ENCODE measurements around the gene MAD1L1.
"Not testable (repeated sequence)": the region's sequence is repeated elsewhere in the genome, so short reads cannot be mapped to it uniquely, and the experiment has no call there.

MAD1L1 gene

DNA sequence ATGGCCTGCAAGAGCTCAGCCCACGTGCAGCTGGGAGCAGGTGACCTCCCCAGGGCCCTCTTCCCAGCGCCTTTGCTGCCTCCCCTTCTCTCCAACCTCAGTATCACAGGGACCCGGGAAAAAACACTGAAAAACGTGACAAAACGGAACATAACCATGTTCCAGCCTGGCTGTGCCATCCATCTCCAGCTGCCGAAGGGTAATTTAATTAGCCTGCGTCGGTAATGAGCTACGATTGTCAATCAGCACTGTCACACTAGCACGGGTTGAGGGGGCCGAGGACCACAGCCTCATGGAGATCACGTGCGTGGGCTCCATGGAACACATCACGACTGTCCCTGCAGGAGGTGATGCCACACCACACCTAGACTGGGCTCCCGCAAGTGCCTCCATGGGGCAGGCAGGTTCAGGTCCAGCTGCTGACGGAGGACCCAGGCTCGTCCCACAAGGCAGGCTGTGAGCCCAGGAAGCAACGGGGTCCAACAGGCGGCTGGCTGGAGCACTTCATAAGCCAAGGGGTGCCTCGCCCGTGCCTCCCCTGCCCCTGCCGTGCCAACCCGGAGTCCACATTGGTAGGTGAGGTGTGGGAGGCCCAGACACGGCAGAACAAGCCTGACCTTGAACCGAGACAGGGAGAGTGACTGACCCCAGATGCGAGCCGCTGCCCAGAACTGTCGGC lies 363.2 kb downstream of the MAD1L1 start:
- no peak for DNase-seq (ENCODE audit: low read depth in 1 of 2, low spot score in 1 of 2)

DNA sequence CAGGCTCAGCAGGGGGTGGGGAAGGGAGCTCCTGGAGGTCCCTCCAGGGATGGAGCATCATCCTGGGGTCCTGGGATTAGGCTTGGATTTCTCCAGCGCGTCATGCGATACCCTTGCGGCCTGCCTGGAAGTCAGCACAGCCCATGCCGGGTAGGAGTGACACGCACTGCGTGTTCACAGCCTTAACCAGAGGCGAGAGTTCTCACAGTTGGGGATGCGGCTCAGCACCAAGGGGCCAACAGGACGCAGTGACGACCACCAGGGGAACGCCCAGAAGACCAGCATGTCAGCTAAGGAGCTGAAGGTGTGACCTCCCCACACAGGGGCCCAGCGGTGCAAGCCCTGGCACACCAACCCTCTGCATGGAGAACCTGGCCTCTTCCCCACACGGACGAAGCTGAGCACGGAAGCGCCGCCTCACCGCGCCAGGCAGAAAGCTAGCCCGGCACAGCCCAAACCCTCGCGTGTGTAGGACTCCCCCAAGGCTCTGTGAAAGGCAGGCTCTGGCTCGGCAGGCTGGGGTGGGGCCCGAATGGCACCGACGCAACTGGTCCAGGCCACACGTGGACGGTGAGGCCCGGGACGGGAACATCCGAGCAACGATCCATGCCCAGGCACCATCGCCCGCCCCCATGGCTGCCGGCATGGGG lies 364.1 kb downstream of the MAD1L1 start:
- no peak for DNase-seq (ENCODE audit: low read depth in 1 of 2, low spot score in 1 of 2)

DNA sequence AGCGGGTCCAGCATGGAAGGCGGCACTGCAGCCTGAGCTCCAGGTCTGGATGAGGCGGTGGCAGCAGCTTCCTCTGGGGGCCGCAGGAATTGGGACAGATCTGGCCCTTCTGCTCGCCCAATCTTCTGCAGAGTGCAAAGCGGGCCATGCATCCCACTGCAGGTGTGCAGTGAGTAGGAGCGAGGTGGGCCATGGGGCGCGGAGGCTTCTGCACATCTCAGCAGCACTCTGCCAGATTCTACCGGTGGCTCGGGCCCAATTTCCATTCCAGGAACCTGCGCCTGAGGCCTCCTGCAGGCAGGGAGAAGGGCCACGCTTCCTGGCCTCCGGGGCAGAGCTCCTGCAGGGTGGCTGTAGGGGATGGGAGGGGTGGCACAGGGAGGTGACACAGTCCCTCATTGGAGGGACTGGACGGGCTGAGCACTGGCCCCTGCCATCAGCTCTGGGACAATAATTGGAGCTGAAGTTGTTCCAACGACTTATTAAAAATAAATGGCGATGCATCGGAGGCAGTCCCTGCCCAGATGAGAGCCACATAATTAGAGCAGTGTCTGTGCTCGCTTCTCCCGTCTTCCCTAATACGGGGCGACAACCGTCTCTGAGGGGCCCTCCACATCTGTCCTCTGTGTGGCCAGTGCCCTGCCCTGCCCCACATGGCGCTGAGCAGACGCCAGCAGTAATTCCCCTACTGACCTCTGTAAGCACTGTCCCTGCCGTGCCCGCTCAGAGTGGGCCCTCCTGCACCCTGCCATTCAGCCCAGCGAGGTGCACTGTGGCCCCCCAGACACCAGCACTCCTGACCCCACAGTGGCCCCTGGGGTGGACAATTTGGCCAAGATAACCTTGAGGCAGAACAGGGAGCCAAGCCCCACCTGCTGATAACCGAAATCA lies 365.1 kb downstream of the MAD1L1 start:
- no peak for DNase-seq (ENCODE audit: low read depth in 1 of 2, low spot score in 1 of 2)

DNA sequence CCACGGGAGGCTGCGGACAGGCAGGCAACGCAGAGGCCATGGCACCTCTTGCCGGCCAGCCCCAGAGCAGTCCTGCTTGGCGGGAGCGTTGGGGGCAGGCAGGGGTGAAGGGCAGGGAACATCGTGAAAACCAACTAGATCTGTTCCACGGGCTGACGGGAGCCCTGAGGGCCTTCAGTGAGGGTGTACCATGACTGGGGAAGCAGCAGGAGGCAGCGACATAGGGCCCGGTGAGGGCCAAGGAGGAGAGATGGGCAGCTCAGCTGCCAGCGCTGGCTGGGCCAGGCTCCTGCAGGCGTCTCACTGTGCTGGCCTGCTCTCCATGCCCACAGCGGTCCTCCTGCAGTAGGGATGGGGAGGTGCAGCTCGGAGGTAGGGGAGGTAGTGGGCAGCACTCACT lies 366.1 kb downstream of the MAD1L1 start:
- no peak for DNase-seq (ENCODE audit: low read depth in 1 of 2, low spot score in 1 of 2)

DNA sequence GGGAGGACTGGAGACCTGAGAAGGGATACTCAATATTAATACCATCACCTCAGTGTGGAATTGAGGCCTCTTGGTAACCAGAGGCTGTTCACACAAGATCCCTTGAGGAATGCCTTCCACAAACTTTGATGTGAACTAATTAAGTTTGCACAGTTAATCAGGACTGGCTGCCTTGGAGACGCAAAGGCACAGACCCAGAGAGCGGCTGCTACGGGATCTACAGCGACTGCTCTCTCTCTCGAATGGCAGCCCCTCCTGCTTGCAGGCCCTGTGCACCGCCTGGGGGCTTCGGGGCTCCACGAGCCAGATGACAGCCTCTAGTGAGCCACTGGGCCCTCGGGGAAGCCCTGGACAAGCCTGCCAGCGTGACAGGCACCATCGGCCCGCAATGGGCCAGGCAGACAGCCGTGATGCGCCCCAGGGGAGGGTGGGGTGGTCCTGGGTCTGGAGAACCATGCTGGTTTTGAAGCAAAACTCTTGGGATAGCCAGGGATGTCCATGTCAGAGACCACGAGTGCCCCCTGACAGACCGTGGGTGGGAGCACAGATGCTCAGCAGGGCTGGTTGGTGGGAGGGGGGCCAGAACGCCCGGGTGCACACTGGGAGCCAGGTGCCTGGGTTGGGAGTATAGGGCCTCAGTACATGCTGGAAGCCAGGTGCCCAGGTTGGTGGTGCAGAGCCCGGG lies 367.0 kb downstream of the MAD1L1 start:
- DNase-seq (ENCODE audit: low read depth in 1 of 2, low spot score in 1 of 2), result no peak

DNA sequence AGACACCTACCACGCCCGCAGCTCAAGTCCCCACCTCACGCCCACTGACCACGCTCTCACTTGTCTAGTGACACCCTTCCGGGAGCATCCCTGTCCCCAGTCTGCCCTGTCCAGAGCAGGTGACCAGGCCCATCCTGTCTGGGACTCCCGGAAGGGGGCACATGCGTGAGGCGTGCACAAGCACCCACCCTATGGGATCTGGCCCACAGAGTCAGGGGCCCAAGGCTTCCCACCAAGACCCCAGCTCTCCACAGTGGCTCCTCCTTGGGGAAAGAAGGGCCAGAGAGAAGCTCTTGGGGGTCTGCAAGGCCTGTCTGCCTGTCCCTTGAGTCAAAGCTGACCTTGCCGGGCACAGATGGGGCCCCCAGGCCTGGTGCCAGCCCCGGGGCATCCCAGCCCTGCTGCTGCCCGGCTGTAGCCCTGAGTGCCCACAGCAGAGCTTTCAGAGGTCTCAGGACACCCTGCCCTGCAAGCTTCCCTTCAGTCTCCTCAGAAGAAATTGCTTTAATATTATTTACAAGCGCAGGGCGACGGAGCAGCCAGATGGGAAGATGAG lies 367.7 kb downstream of the MAD1L1 start:
- DNase-seq (ENCODE audit: low read depth in 1 of 2, low spot score in 1 of 2), result no peak

DNA sequence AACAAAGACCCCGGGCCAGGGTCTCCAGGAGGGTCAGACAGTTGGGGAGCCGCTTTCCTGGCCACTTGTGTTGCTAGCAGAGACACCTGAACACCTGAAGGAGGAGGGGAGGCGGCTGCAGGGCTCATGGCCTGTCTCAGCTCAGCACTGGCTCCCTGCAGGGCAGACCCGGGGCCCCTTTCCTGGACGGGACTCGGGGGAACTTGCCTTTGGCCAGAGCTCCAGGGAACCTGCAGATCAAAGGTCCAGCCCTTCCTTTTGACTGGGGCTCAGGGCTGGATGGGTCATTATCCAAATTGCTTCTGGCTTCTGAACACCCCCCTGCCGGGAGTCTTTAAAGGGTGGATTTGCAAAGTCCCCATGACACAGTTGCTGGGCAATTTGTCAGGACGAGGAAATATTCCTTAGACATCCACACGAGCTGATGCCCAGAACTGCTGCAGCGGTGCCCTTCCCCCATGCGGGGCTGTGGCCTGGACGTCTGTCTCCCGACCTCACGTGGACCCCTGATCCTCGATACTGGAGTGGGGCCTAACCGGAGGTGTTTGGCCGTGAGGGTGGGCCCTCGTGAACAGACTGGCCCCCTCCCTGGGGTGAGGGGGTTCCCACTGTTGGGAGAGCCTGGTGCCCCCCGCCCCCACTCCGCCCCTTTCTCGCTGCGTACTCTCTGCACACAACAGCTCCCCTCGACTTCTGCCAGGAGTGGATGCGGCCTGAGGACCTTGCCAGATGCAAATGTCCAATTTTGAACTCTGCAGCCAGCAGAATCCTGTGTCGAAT lies 368.4 kb downstream of the MAD1L1 start:
- no peak for DNase-seq (ENCODE audit: low read depth in 1 of 2, low spot score in 1 of 2)

DNA sequence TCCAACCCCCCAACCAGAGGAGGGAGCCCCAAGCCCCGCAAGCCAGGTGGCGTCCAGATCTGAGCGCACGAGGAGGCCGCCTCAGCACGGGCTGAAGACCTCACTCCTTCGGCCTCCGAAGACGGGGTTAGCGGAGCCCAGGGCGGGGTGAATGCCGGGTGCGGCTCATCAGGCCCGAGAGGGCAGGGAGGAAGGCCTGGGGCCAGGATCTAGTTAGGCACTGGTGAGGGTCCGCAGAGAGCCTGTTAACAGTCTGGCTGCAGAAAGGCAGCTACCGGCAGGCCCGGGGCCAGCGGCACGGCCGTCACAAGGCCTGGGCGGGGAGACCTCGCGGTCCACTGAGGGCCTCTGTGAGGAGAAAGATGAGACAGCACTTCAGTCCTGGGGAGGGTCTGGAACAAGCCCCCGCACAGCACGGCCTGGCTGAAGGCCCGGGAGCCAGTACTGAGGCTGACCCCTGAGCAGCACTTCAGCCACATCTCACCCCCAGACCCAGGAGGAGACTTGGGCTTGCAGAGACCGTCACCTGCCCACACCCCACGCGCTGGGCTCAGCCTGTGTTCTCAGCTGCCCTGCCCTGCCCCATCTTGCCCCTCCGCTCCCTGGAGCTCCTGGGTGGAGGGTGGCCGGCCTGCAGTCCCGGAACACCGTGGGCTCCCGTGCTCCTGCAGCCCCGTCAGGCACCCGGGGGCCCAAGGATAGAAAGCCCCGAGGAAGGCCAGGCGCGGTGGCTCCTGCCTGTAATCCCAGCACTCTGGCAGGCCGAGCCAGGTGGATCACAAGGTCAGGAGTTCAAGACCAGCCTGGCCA lies 369.4 kb downstream of the MAD1L1 start:
- no peak for DNase-seq (ENCODE audit: low read depth in 1 of 2, low spot score in 1 of 2)

DNA sequence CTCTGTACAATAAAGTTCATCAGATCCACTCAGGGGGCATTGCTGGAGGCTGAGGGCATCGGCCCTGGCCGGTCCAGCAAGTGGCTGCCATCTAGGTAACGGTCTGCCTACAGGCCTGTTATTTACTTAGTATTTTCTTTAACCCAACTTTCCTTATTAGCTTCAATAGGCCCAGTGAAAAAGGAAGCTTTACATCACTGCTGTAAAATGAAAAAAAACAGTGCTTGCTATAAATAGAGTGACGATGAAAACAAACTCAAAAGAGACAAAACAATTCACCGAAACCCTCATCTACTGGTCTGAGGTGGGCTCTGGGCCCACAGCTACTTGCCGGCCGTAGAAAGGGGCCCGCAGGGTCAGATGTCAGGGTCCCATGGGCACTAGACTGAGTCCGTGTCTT lies 370.2 kb downstream of the MAD1L1 start:
- DNase-seq (ENCODE audit: low read depth in 1 of 2, low spot score in 1 of 2), result no peak

DNA sequence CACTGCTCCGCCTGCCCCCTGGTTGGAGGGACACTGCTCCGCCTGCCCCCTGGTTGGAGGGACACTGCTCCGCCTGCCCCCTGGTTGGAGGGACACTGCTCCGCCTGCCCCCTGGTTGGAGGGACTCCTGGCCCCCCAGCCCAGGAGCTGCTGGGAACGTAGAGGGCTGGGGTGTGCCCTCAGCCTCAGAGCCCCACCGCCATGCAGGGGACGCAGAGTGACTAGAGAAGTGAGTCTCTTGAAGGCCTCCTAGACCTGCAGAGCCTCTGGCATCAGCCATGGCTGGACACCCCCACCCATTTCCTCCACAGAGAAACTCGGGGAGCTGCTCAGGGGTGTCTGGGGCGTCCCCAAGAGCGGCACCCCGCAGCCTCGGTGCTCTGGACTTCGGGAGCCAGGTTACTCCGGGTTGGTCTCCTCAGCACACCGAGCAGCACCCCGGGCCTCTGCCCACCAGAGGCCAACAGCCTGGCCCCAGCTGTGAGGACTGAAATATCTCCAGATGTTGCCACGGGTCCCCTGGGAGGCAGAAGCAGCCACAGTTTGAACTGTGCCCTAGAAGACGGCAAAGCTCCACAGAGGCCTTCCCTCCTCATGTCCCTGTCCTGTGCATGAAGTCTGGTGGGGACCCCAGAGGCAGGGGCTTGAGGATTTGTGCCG lies 370.8 kb downstream of the MAD1L1 start:
- DNase-seq (ENCODE audit: low read depth in 1 of 2, low spot score in 1 of 2), result no peak

DNA sequence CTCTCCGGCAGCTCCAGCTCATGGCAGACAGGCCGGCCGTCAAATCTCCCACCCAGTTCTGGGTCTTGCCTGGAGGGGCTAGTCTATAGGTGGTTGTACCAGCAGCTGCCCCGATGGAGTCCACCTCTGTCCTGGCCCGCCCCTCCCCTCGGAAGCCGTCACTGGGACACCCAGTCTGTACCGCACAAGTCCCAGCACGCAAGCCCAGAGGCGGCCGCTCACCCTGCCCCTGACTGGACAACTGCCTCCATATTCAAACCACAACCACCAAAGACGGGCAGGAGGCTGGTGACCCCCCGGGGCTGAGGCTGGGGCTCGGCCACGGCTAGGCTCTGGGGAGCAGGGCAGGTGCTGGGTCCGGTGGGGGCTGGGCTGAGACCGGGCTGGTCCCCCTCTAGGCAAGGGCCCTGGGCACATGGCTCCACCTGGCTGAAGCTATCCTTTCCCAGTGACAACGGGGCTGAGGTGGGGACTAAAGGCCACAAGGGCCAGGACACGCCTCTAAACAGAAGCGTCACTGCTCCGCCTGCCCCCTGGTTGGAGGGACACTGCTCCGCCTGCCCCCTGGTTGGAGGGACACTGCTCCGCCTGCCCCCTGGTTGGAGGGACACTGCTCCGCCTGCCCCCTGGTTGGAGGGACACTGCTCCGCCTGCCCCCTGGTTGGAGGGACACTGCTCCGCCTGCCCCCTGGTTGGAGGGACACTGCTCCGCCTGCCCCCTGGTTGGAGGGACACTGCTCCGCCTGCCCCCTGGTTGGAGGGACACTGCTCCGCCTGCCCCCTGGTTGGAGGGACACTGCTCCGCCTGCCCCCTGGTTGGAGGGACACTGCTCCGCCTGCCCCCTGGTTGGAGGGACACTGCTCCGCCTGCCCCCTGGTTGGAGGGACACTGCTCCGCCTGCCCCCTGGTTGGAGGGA lies 371.6 kb downstream of the MAD1L1 start:
- DNase-seq (ENCODE audit: low read depth in 1 of 2, low spot score in 1 of 2), result not testable (repeated sequence)

DNA sequence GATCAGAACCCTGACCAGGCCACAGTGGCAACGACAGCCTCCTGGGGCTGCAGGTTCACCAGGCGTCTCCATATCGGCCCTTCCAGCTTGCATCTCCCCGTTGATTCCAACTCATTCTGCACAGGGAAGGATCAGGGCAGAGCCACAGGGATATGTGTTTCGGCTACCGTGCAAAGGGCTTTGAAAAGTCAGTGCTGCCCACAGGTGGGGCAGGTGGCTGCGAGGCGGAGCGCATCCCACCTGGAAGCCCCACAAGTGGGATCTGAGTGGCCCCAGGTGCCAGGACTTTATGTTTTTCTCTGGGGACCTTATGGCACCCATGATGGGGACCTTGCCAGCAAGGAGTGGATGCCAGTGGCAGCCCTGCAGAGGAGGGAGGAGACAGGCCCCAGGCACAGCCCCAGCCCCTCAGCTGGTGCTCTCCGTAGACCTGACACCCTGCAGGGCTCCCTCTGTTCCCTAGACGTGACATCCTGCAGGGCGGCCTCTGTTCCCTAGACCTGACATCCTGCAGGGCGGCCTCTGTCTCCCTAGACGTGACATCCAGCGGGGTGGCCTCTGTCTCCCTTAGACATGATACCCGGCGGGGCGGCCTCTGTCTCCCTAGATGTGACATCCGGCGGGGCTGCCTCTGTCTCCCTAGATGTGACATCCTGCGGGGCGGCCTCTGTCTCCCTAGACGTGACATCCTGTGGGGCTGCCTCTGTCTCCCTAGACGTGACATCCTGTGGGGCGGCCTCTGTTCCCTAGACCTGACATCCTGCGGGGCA lies 373.3 kb downstream of the MAD1L1 start:
- no peak for DNase-seq (ENCODE audit: low read depth in 1 of 2, low spot score in 1 of 2)

DNA sequence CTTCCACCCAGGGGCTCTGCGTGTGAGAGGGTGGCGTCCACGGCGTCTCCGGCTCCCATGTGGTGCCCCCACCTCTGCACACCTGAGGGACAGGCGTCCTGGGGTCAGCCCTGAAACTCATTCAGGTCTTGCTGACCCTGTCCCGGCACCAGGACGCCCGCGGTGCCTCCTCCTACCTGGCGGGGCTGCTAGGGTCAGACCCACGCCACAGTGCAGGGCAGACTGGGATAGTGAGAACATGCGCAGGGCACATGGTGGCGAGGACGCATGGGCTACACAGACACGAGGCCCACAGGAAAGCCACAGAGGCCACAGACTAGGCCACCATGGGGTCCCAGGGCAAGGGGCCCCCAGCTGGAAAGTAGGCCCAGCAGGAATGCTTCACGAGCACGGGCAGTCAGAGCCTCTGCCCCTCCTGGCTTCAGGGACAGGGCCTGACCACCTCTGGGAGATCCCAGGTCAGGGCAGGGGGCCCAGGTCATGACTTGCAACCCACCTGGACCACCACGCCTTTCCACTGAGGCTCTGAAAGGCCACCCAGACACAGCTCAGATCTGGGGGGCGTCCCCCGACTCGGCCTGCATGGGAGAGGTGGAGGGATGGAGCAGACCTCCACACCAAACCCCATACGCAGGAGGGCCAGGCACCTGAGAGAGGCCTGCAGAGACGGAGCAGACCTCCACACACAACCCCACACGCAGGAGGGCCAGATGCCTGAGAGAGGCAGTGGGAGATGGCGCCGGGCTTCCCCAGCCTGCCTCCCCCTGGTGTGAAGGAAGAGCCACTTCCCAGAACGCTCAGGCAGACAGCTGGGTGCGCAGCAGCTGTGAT lies 374.1 kb downstream of the MAD1L1 start:
- no peak for DNase-seq (ENCODE audit: low read depth in 1 of 2, low spot score in 1 of 2)

DNA sequence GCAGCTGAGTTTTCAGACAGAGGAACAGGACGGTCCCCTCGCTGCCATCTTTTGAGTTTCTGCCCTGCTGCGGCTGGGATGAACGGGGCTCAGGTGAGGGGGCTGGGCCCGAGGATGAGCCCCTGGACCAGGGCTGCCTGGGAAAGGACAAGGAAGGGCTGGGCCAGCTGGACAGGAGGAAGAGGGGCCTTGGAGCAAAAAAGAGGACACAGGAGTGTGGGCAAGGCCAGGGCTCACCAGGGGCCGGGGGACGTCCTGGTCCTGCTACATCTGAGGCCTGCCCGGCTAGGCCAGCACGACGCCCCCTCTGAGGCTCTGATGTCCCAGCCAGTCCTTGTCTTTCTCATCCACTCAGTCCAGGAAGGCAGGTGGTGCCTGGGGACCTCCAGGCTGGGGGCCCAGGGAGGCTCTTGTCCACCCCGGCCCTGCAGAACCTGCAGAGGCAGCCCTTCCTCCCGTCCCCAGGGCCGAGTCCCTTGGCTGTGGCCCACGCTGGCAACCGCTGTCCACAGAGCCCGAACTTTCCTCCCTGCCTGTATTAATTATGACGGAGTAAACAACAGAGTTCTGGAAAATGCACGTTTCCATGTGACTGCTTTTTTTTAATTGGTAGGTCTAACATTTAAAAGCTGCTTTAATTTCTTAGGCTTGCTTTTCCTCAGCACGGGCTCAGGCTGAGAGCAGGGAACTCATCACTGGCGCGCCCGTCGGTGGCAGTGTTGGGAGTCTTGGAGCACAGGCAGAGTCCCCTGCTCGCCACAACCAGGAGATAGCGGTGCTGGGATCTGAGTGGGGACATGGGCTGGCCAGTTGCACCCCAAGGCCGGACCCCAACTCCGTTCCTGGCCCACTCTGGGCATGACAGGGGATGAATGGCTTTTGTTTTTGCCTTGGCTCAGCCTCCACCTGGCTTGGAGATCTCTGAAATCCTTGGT lies 375.0 kb downstream of the MAD1L1 start:
- no peak for DNase-seq (ENCODE audit: low read depth in 1 of 2, low spot score in 1 of 2)

DNA sequence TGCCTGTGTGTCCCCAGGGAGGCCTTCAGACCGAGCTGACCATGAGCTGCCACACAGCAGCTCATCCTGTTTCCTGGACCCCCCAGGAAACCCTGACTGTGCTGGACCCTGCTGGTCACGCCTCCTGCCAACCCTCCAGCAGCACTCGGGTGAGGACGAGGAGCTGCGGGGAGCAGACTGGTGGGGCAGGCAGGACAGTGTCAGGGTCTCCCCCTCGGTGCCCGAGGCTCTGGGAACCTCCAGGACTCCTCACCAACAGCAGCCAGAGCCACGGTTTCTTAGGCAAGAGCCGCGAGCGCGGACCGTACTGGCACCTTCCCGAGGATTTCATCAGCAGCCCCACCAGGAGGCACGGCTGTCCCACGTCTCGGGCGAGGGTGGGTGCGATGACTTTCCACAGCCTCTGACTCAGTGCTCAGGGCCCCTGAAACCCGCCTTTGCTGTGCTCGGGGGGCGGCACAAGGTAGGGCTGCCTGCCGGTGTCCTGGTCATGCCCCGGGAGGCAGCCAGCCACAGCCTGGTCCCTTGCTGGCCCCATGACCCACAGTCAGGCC lies 375.8 kb downstream of the MAD1L1 start:
- DNase-seq (ENCODE audit: low read depth in 1 of 2, low spot score in 1 of 2), result no peak
